GM19043 (cell line): ENCODE results near the gene STK11.
"Not testable (repeated sequence)": the region's sequence is repeated elsewhere in the genome, so short reads cannot be mapped to it uniquely, and the experiment has no call there.

Experiments
- ATAC-seq: cut with Tn5 transposase; IDR thresholded peaks from one replicate; pipeline ENCODE4 v1.9.1; 2021; ENCODE audit warnings: low read depth; ENCODE audit not compliant: unreplicated experiment

The STK11 gene

GRCh38 chr19:1246265-1247087 is 40.9 kb downstream of the STK11 start:
- ATAC-seq, result not testable (repeated sequence)

GRCh38 chr19:1247748-1248138 is 42.2 kb downstream of the STK11 start:
- no peak for ATAC-seq

- ATAC-seq, result peak; percentile 5
Observed at GRCh38 chr19:1248139-1248785, 42.7 kb downstream of the STK11 start, which contains the start of gene MIDN. TSS of gene MIDN (plus strand) at chr19:1248583. CDS start at chr19:1250297, 1,714 bp downstream.

- peak; percentile 23 for ATAC-seq
Observed at GRCh38 chr19:1248786-1249297, 43.3 kb downstream of the STK11 start.

- peak; percentile 38 for ATAC-seq
Observed at GRCh38 chr19:1249298-1249989, 43.9 kb downstream of the STK11 start.

GRCh38 chr19:1249990-1250436 is 44.4 kb downstream of the STK11 start:
- ATAC-seq, result no peak

- ATAC-seq, result no peak
Observed at GRCh38 chr19:1250437-1251260, 45.1 kb downstream of the STK11 start.

- ATAC-seq, result no peak
Observed at GRCh38 chr19:1251330-1252220, 46.0 kb downstream of the STK11 start.

GRCh38 chr19:1252221-1252820 is 46.7 kb downstream of the STK11 start:
- ATAC-seq, result no peak

- ATAC-seq, result no peak
Observed at GRCh38 chr19:1252821-1253513, 47.4 kb downstream of the STK11 start.

GRCh38 chr19:1253514-1254080 is 48.0 kb downstream of the STK11 start:
- no peak for ATAC-seq

- no peak for ATAC-seq
Observed at GRCh38 chr19:1254081-1254527, 48.5 kb downstream of the STK11 start.

GRCh38 chr19:1254530-1255185 is 49.1 kb downstream of the STK11 start:
- no peak for ATAC-seq

GRCh38 chr19:1255186-1256161 is 49.9 kb downstream of the STK11 start:
- ATAC-seq, result no peak

- ATAC-seq, result no peak
Observed at GRCh38 chr19:1256646-1257474, 51.3 kb downstream of the STK11 start.
